HepG2 (cell line): ENCODE results near the gene ZER1. TPM values are rescaled to one million over a fixed set of nuclear protein-coding genes. Genes with fewer than 3 reads are reported as not detected.
A peak's percentile ranks its signal among the peaks of the same experiment; 100 is the strongest.

Experiments used
- ATF7-NPFF ChIP-seq: sonication (generic); formaldehyde crosslinking; IDR thresholded peaks from 2 replicates; pipeline ENCODE4 v1.8.1; 2023; ENCODE audit warnings: mild to moderate bottlenecking, low read depth, missing genetic modification reagents, moderate library complexity
- ELF3 ChIP-seq: IDR thresholded peaks from 2 replicates; pipeline ENCODE4 v1.6.1; 2016; ENCODE audit warnings: missing genetic modification reagents, missing compliant biosample characterization
- GPN1 ChIP-seq: sonication (generic); formaldehyde crosslinking; IDR thresholded peaks from 2 replicates; pipeline ENCODE4 v1.5.1; 2020; ENCODE audit warnings: missing genetic modification reagents, borderline replicate concordance
- HNRNPK ChIP-seq: fragments of 200-400 bp; formaldehyde crosslinking; IDR thresholded peaks from 2 replicates; pipeline ENCODE4 v1.6.1; 2018; ENCODE audit warnings: low read length, low read depth, moderate library complexity, mild to moderate bottlenecking; ENCODE audit not compliant: poor library complexity, severe bottlenecking
- JDP2 ChIP-seq: sonication (generic); formaldehyde crosslinking; IDR thresholded peaks from 2 replicates; pipeline ENCODE4 v1.8.1; 2022; ENCODE audit warnings: missing genetic modification reagents, borderline replicate concordance
- KAT2B ChIP-seq: fragments of 150-350 bp; IDR thresholded peaks from 2 replicates; pipeline ENCODE4 v1.6.1; 2014; ENCODE audit warnings: low read depth, low read length, borderline replicate concordance
- KLF13 ChIP-seq: sonication (generic); formaldehyde crosslinking; IDR thresholded peaks from 2 replicates; pipeline ENCODE4 v1.4.0; 2020; ENCODE audit warnings: mild to moderate bottlenecking, missing genetic modification reagents
- MBD4 ChIP-seq: IDR thresholded peaks from 2 replicates; pipeline ENCODE4 v1.6.1; 2012; ENCODE audit warnings: low read length, inconsistent platforms, borderline replicate concordance
- PHB2 ChIP-seq: fragments of 450-650 bp; IDR thresholded peaks from 2 replicates; pipeline ENCODE4 v1.6.1; 2018; ENCODE audit not compliant: partially characterized antibody
- ZNF180 ChIP-seq: sonication (generic); formaldehyde crosslinking; IDR thresholded peaks from 2 replicates; pipeline ENCODE4 v1.4.0; 2020; ENCODE audit warnings: low read depth, missing genetic modification reagents, borderline replicate concordance
- ZNF20 ChIP-seq: sonication (generic); formaldehyde crosslinking; IDR thresholded peaks from 2 replicates; pipeline ENCODE4 v1.4.0; 2020; ENCODE audit warnings: mild to moderate bottlenecking, moderate library complexity, missing genetic modification reagents
- ZNF264 ChIP-seq: sonication (generic); formaldehyde crosslinking; IDR thresholded peaks from 2 replicates; pipeline ENCODE4 v1.4.0; 2020; ENCODE audit warnings: missing genetic modification reagents
- ZNF446 ChIP-seq: sonication (generic); formaldehyde crosslinking; IDR thresholded peaks from 2 replicates; pipeline ENCODE4 v1.5.0; 2020; ENCODE audit warnings: mild to moderate bottlenecking, missing genetic modification reagents
- ZNF660 ChIP-seq: sonication (generic); formaldehyde crosslinking; IDR thresholded peaks from 2 replicates; pipeline ENCODE4 v1.5.1; 2020; ENCODE audit warnings: mild to moderate bottlenecking, low read depth, missing genetic modification reagents, borderline replicate concordance
- ZNF841 ChIP-seq: sonication (generic); formaldehyde crosslinking; IDR thresholded peaks from 2 replicates; pipeline ENCODE4 v1.8.1; 2023; ENCODE audit warnings: missing genetic modification reagents, borderline replicate concordance
- ZNF883 ChIP-seq: sonication (generic); formaldehyde crosslinking; IDR thresholded peaks from 2 replicates; pipeline ENCODE4 v1.5.1; 2020; ENCODE audit warnings: mild to moderate bottlenecking, missing genetic modification reagents; ENCODE audit errors: not compliant biosample characterization
- polyA plus RNA-seq, 8 experiments: library from polyadenylated mRNA; depleted of rRNA in 3 of 8; stranded (reverse) in 7 of 8; unstranded in 1 of 8; fragments of >200 nt; fragmentation: Illumina TruSeq in 4 of 8; extraction: Trizol in 4 of 8; gene quantifications; 2 replicates each; pipeline versions ENCODE4 v1.2.1 to v1.2.3, GENCODE V29; 2011 to 2016; ENCODE audit warnings: low read depth in 4 of 8, missing spikeins in 1 of 8, mixed read lengths in 1 of 8; ENCODE audit not compliant: insufficient read depth in 1 of 8
- total RNA-seq, 5 experiments: library from RNA; depleted of rRNA; stranded (reverse); fragments of >200 nt; fragmentation: Illumina TruSeq; extraction: Trizol; gene quantifications; 2 replicates each; pipeline ENCODE4 v1.2.3, GENCODE V29; 2016; ENCODE audit warnings: low read depth in 1 of 5
- TF ChIP-seq, protein P1 (sequence below): sonication (generic); formaldehyde crosslinking; IDR thresholded peaks from one replicate; pipeline ENCODE4 v1.5.1; 2020; ENCODE audit warnings: mild to moderate bottlenecking, missing genetic modification reagents; ENCODE audit errors: not compliant biosample characterization
- TF ChIP-seq, protein P2 (sequence below): sonication (generic); formaldehyde crosslinking; IDR thresholded peaks from 2 replicates; pipeline ENCODE4 v1.9.0; 2021; ENCODE audit warnings: missing genetic modification reagents, borderline replicate concordance

Gene ZER1
- total and polyA plus RNA-seq, 2 of the 13 experiments (the other 11 are each of a cell fraction or from before 2014, with no cell fraction given), result 7.7 to 40.0 TPM

DNA sequence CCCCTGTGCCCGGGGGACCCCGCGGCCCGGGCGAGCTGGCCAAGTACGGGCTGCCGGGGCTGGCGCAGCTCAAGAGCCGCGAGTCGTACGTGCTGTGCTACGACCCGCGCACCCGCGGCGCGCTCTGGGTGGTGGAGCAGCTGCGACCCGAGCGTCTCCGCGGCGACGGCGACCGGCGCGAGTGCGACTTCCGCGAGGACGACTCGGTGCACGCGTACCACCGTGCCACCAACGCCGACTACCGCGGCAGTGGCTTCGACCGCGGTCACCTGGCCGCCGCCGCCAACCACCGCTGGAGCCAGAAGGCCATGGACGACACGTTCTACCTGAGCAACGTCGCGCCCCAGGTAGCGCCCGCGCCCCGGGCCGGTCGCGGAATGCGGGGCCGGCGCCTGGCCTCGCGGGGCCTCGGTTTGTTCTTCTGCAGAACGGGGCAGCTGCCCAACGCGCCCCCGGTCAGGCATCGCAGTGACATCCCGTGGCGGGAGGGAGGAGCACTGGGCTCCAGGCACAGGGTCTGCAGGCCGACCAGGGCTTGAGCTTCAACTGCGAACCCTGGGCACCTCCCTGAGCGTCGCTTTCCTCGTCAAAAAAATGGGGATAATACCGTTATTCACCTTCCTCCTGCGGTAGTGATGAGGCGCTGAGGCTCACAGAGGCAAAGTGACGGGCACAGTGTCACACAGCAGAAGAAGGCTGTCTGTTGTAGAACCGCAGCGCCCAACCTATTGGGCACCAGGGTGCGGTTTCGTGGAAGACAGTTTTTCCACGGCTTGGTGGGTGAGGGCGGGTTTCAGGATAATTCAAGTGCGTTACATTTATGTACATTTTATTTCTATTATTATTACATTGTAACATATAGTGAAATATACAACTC, 47.4 kb upstream of the ZER1 start (continued):
- TF ChIP-seq, protein P1, sequence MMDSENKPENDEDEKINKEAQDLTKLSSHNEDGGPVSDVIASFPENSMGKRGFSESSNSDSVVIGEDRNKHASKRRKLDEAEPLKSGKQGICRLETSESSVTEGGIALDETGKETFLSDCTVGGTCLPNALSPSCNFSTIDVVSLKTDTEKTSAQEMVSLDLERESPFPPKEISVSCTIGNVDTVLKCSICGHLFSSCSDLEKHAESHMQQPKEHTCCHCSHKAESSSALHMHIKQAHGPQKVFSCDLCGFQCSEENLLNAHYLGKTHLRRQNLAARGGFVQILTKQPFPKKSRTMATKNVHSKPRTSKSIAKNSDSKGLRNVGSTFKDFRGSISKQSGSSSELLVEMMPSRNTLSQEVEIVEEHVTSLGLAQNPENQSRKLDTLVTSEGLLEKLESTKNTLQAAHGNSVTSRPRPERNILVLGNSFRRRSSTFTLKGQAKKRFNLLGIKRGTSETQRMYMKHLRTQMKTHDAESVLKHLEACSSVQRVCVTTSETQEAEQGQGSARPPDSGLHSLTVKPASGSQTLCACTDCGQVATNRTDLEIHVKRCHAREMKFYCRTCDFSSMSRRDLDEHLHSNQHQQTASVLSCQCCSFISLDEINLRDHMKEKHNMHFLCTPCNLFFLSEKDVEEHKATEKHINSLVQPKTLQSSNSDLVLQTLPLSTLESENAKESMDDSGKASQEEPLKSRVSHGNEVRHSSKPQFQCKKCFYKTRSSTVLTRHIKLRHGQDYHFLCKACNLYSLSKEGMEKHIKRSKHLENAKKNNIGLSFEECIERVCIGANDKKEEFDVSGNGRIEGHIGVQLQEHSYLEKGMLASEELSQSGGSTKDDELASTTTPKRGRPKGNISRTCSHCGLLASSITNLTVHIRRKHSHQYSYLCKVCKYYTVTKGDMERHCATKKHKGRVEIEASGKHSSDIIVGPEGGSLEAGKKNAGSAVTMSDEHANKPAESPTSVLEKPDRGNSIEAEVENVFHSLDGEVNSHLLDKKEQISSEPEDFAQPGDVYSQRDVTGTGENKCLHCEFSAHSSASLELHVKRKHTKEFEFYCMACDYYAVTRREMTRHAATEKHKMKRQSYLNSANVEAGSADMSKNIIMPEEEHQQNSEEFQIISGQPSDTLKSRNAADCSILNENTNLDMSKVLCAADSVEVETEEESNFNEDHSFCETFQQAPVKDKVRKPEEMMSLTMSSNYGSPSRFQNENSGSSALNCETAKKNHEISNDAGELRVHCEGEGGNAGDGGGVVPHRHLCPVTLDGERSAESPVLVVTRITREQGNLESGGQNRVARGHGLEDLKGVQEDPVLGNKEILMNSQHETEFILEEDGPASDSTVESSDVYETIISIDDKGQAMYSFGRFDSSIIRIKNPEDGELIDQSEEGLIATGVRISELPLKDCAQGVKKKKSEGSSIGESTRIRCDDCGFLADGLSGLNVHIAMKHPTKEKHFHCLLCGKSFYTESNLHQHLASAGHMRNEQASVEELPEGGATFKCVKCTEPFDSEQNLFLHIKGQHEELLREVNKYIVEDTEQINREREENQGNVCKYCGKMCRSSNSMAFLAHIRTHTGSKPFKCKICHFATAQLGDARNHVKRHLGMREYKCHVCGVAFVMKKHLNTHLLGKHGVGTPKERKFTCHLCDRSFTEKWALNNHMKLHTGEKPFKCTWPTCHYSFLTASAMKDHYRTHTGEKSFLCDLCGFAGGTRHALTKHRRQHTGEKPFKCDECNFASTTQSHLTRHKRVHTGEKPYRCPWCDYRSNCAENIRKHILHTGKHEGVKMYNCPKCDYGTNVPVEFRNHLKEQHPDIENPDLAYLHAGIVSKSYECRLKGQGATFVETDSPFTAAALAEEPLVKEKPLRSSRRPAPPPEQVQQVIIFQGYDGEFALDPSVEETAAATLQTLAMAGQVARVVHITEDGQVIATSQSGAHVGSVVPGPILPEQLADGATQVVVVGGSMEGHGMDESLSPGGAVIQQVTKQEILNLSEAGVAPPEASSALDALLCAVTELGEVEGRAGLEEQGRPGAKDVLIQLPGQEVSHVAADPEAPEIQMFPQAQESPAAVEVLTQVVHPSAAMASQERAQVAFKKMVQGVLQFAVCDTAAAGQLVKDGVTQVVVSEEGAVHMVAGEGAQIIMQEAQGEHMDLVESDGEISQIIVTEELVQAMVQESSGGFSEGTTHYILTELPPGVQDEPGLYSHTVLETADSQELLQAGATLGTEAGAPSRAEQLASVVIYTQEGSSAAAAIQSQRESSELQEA (CRISPR knock-in tag), result no peak
- TF ChIP-seq KLF13 (CRISPR knock-in tag) (no peak), ZNF264 (CRISPR knock-in tag) (no peak), MBD4 (no peak), GPN1 (CRISPR knock-in tag) (no peak; the same call in 1 of the 2 replicates), ZNF883 (CRISPR knock-in tag) (no peak), ATF7-NPFF (peak; percentile 79), ELF3 (CRISPR knock-in tag) (no peak), HNRNPK (no peak), JDP2 (no peak), PHB2 (no peak), ZNF180 (no peak), ZNF660 (CRISPR knock-in tag) (no peak), ZNF20 (CRISPR knock-in tag) (no peak; the same call in 1 of the 2 replicates), KAT2B (no peak), ZNF841 (CRISPR knock-in tag) (no peak), ZNF446 (CRISPR knock-in tag) (peak; percentile 73)
- TF ChIP-seq, protein P2, sequence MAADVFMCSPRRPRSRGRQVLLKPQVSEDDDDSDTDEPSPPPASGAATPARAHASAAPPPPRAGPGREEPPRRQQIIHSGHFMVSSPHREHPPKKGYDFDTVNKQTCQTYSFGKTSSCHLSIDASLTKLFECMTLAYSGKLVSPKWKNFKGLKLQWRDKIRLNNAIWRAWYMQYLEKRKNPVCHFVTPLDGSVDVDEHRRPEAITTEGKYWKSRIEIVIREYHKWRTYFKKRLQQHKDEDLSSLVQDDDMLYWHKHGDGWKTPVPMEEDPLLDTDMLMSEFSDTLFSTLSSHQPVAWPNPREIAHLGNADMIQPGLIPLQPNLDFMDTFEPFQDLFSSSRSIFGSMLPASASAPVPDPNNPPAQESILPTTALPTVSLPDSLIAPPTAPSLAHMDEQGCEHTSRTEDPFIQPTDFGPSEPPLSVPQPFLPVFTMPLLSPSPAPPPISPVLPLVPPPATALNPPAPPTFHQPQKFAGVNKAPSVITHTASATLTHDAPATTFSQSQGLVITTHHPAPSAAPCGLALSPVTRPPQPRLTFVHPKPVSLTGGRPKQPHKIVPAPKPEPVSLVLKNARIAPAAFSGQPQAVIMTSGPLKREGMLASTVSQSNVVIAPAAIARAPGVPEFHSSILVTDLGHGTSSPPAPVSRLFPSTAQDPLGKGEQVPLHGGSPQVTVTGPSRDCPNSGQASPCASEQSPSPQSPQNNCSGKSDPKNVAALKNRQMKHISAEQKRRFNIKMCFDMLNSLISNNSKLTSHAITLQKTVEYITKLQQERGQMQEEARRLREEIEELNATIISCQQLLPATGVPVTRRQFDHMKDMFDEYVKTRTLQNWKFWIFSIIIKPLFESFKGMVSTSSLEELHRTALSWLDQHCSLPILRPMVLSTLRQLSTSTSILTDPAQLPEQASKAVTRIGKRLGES, result no peak
